IPS-NIHi7 (cell line): ENCODE results near the gene SOWAHB.

Experiments used
- DNase-seq: peaks from one replicate; pipeline ENCODE4 v3.0.0; 2012; ENCODE audit warnings: mixed read lengths; ENCODE audit errors: extremely low spot score

SOWAHB gene

DNA sequence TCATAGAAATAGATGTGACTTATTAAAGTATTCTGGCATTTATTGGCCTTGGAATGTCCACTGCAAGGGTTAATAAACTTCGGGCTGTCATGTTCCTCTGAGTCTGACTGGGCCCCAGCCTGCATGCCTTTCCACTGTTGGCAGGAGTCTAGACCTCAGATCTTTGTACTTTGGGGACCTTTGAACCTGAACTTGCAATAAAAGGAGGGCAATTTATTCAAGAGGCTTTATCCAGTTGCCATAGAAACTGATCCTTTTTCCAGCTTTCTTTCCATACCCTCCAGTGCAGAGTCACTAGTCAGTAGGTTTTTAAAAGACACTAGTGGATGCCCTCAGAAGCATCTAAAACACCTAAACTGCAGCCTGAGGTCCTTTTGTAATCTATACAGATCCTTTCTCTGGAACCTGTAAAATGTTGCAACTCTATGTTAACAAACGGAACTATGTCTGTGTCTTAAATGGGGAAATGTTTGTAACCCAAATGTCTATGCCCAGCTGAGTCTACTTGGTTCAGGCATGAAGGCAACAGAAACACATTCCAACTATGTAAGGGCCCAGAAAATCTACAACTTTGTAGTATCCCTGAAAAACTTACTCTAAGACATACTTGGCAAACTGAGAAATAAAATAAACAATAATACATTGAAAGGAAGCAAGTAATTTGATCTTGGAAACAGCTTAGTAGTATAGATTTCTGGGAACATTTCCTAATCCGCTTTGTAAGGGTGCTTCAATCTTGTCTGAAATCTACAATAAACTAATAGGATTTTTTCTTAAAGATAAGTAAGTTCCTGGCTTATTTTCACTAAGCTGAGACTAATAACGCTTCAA lies 41.5 kb downstream of the SOWAHB start:
- DNase-seq: no peak

DNA sequence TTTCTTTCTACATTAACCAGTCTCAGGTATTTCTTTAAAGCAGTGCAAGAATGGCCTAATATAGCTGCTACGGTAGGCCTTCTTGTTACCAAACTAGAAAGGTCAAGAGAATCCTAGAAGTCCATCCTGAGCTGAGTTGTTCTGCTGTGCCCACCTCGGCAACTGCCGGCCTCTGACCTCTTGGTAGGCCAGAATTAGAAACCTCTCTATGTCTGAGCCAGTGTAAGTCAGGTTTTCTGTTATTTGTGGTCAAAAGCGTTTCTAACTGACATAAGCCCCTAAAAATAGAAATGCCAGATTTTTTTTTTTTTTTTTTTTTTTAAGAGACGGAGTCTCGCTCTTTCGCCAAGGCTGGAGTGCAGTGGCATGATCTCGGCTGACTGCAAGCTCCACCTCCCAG lies 43.1 kb downstream of the SOWAHB start:
- no peak for DNase-seq

DNA sequence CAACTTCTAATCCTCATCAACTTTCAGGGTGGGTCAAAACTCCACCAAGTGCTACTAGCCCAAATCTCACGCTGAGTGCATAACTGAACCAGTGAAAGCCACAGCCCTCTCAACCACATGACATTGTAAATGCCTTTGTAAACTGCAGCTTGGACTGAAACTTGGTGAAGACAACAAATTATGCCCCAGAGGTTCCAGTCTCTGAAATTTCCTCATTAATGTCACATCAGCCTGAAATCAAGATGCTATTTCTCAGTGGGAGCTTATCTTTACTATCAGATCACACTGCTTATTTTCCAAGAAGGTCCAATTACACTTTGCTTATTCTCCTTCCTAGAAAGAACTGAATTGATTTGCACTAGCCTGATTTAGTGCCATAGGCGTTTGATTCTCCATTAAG lies 46.6 kb downstream of the SOWAHB start:
- DNase-seq: no peak

DNA sequence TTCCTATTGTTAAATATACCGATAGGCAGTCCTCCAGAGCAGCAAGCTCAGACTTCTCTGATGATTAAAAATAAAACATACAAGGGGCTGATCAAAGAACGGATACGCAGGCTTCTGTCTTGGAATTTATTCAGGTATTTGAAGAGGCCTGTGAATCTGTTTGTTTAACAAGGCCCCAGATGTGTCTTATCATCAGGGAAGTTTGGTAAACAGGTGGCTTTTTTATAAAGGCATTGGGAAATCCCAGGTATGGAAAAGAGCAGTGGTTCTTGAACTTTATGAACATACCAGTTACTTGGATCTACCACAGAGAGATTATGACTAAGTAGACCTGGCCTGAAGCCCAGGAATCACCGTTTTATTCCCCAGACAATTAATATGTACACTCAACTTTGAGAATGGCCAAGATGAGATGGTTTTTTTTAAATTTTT lies 47.9 kb downstream of the SOWAHB start:
- no peak for DNase-seq
